SK-N-SH (cell line): Measurements from ENCODE around the gene CDH23. TPM values are rescaled to one million over a fixed set of nuclear protein-coding genes. Genes with fewer than 3 reads are reported as not detected.

Experiments used
- CTCF ChIA-PET: fragments of 300-600, 350-600 bp; formaldehyde crosslinking; extraction: SDS; loops from one replicate; lab custom pipeline; 2021; lab: Yijun Ruan, JAX
- POLR2A ChIA-PET: fragments of 350-600 bp; sonication (Branson Sonifier 250); formaldehyde crosslinking; extraction: SDS; loops from one replicate; lab custom pipeline; 2020; ENCODE audit warnings: antibody characterized with exemption, inconsistent platforms; lab: Yijun Ruan, JAX
- DNase-seq: peaks from one replicate; pipeline ENCODE4 v3.0.0; 2012
- H2AFZ ChIP-seq: fragments of 200-600 bp; sonication (generic); 2 replicates; pipeline ENCODE4 v1.8.1; 2016; ENCODE audit warnings: antibody characterized with exemption, mild to moderate bottlenecking, low read depth
- H3F3A ChIP-seq: fragments of 200-600 bp; sonication (generic); replicated peaks from 2 replicates; pipeline ENCODE3; 2016; ENCODE audit warnings: antibody characterized with exemption, mild to moderate bottlenecking; ENCODE audit not compliant: insufficient read depth
- H3K27ac ChIP-seq, 2 experiments: fragments of 200-500 bp in 1 of 2; fragments of 200-600 bp in 1 of 2; sonication (Bioruptor generic) in 1 of 2; sonication (generic), shearing (Covaris generic) in 1 of 2; 2 replicates each; pipeline versions ENCODE4 v1.5.1 to v1.6.1; 2014 to 2016; ENCODE audit warnings: low read depth in 2 of 2, inconsistent platforms in 1 of 2, low read length in 1 of 2, mild to moderate bottlenecking in 1 of 2, mixed read lengths in 1 of 2
- H3K27me3 ChIP-seq: fragments of 200-600 bp; sonication (generic), shearing (Covaris generic); 2 replicates; pipeline ENCODE4 v1.6.1; 2016; ENCODE audit warnings: mixed run types; ENCODE audit not compliant: insufficient read depth
- H3K36me3 ChIP-seq, 2 experiments: fragments of 200-500 bp in 1 of 2; fragments of 200-600 bp in 1 of 2; sonication (Bioruptor generic) in 1 of 2; sonication (generic) in 1 of 2; replicated peaks in 1 of 2; 2 replicates each; pipeline versions ENCODE3 to v1.5.1; 2014 to 2016; ENCODE audit warnings: low read length in 1 of 2, mild to moderate bottlenecking in 1 of 2; ENCODE audit not compliant: insufficient read depth in 2 of 2, control insufficient read depth in 1 of 2
- H3K4me1 ChIP-seq, 2 experiments: fragments of 200-500 bp in 1 of 2; fragments of 200-600 bp in 1 of 2; sonication (Bioruptor generic) in 1 of 2; sonication (generic), shearing (Covaris generic) in 1 of 2; 2 replicates each; pipeline versions ENCODE4 v1.5.1 to v1.6.1; 2014 to 2016; ENCODE audit warnings: low read depth in 1 of 2, low read length in 1 of 2, mixed run types in 1 of 2; ENCODE audit not compliant: insufficient read depth in 2 of 2, control insufficient read depth in 1 of 2
- H3K4me2 ChIP-seq: fragments of 200-600 bp; sonication (generic), shearing (Covaris generic); 2 replicates; pipeline ENCODE4 v1.6.1; 2017; ENCODE audit warnings: mixed run types
- H3K4me3 ChIP-seq, 2 experiments: fragments of 200-500 bp in 1 of 2; fragments of 200-600 bp in 1 of 2; sonication (Bioruptor generic) in 1 of 2; sonication (generic), shearing (Covaris generic) in 1 of 2; 2 replicates each; pipeline versions ENCODE4 v1.5.1 to v1.8.1; 2014 to 2016; ENCODE audit warnings: low read depth in 2 of 2, inconsistent platforms in 1 of 2, low read length in 1 of 2, mild to moderate bottlenecking in 1 of 2, mixed read lengths in 1 of 2, moderate library complexity in 1 of 2
- H3K79me2 ChIP-seq: fragments of 200-600 bp; sonication (generic); 2 replicates; pipeline ENCODE4 v1.8.1; 2017; ENCODE audit warnings: mild to moderate bottlenecking; ENCODE audit not compliant: insufficient read depth
- H3K9ac ChIP-seq: fragments of 200-600 bp; sonication (generic); 2 replicates; pipeline ENCODE4 v1.6.1; 2017; ENCODE audit warnings: mixed run types
- H3K9me2 ChIP-seq: fragments of 200-600 bp; sonication (generic); 2 replicates; pipeline ENCODE4 v1.6.1; 2017; ENCODE audit warnings: mixed run types
- H3K9me3 ChIP-seq: fragments of 200-600 bp; sonication (generic); 2 replicates; pipeline ENCODE4 v1.6.1; 2017; ENCODE audit warnings: mixed run types, mild to moderate bottlenecking, moderate library complexity
- H4K20me1 ChIP-seq: fragments of 200-600 bp; sonication (generic); 2 replicates; pipeline ENCODE4 v1.6.1; 2017; ENCODE audit warnings: mild to moderate bottlenecking, mixed run types; ENCODE audit not compliant: insufficient read depth
- CHD2 ChIP-seq: fragments of 150-350 bp; IDR thresholded peaks from 2 replicates; pipeline ENCODE4 v1.6.1; 2018; ENCODE audit warnings: low read length; ENCODE audit not compliant: partially characterized antibody
- ELF1 ChIP-seq: IDR thresholded peaks from 2 replicates; pipeline ENCODE4 v1.4.0; 2012
- EP300 ChIP-seq, 2 experiments: IDR thresholded peaks; 2 replicates each; pipeline versions ENCODE4 v1.4.0 to v1.6.1; 2012; ENCODE audit warnings: borderline replicate concordance in 1 of 2, low read depth in 1 of 2, low read length in 1 of 2
- JUND ChIP-seq: IDR thresholded peaks from 2 replicates; pipeline ENCODE4 v1.4.0; 2012
- MEF2A ChIP-seq: IDR thresholded peaks from 2 replicates; pipeline ENCODE4 v1.4.0; 2012; ENCODE audit warnings: low read depth, borderline replicate concordance
- POLR2AphosphoS5 ChIP-seq: IDR thresholded peaks from 2 replicates; pipeline ENCODE4 v1.6.1; 2012; ENCODE audit warnings: low read depth, low read length
- RCOR1 ChIP-seq: fragments of 150-350 bp; IDR thresholded peaks from 2 replicates; pipeline ENCODE4 v1.6.1; 2017; ENCODE audit warnings: antibody characterized with exemption, low read length
- SIN3A ChIP-seq: IDR thresholded peaks from 2 replicates; pipeline ENCODE4 v1.6.1; 2012; ENCODE audit warnings: low read depth, mild to moderate bottlenecking, low read length, moderate library complexity, borderline replicate concordance
- TAF1 ChIP-seq: IDR thresholded peaks from 2 replicates; pipeline ENCODE4 v1.6.1; 2012; ENCODE audit warnings: low read depth, mild to moderate bottlenecking, low read length, moderate library complexity, borderline replicate concordance
- YY1 ChIP-seq: IDR thresholded peaks from 2 replicates; pipeline ENCODE4 v1.4.0; 2012; ENCODE audit warnings: low read depth, mild to moderate bottlenecking
- WGBS: methylation state at CpG from one replicate; pipeline ENCODE4 v1.1.6; 2017; ENCODE audit warnings: low lambda C conversion rate; 5-methylcytosine and 5-hydroxymethylcytosine counted together
- polyA plus RNA-seq, 3 experiments: library from polyadenylated mRNA; depleted of rRNA; stranded (reverse); fragments of >200 nt; gene quantifications; 2 replicates each; pipeline ENCODE4 v1.2.3, GENCODE V29; 2012
- TF ChIP-seq, protein P1 (sequence below): IDR thresholded peaks from 2 replicates; pipeline ENCODE4 v1.6.1; 2012; ENCODE audit warnings: mild to moderate bottlenecking, low read depth, low read length, moderate library complexity
- TF ChIP-seq, protein P2 (sequence below): IDR thresholded peaks from 2 replicates; pipeline ENCODE4 v1.4.0; 2012; ENCODE audit warnings: low read depth, borderline replicate concordance
- TF ChIP-seq, protein P3 (sequence below): IDR thresholded peaks from 2 replicates; pipeline ENCODE4 v1.4.0; 2012; ENCODE audit warnings: low read depth, borderline replicate concordance
- TF ChIP-seq, protein P4 (sequence below): fragments of 150-350 bp; IDR thresholded peaks from 2 replicates; pipeline ENCODE4 v1.6.1; 2016; ENCODE audit warnings: mild to moderate bottlenecking, low read depth, low read length

Gene CDH23
- polyA plus RNA-seq, 1 of the 3 experiments (the other 2 are of a cell fraction) = 0.03 TPM

GRCh38 chr10:71782917-71783490, 386.3 kb downstream of the CDH23 start:
- H3K36me3 ChIP-seq = no peaks in the 10 kb centered on the region
- WGBS = 73% methylated on average over 7 of the region's 7 CpGs
- H3K4me2 ChIP-seq = no peak overlapping the region
- no peak overlapping the region for H3K4me3 ChIP-seq
- no peaks in the 10 kb centered on the region for H3F3A ChIP-seq
- H3K4me1 ChIP-seq = no peaks in the 10 kb centered on the region
- H3K9me2 ChIP-seq = no peaks in the 10 kb centered on the region
- no peak for DNase-seq
- TF ChIP-seq, protein P1, sequence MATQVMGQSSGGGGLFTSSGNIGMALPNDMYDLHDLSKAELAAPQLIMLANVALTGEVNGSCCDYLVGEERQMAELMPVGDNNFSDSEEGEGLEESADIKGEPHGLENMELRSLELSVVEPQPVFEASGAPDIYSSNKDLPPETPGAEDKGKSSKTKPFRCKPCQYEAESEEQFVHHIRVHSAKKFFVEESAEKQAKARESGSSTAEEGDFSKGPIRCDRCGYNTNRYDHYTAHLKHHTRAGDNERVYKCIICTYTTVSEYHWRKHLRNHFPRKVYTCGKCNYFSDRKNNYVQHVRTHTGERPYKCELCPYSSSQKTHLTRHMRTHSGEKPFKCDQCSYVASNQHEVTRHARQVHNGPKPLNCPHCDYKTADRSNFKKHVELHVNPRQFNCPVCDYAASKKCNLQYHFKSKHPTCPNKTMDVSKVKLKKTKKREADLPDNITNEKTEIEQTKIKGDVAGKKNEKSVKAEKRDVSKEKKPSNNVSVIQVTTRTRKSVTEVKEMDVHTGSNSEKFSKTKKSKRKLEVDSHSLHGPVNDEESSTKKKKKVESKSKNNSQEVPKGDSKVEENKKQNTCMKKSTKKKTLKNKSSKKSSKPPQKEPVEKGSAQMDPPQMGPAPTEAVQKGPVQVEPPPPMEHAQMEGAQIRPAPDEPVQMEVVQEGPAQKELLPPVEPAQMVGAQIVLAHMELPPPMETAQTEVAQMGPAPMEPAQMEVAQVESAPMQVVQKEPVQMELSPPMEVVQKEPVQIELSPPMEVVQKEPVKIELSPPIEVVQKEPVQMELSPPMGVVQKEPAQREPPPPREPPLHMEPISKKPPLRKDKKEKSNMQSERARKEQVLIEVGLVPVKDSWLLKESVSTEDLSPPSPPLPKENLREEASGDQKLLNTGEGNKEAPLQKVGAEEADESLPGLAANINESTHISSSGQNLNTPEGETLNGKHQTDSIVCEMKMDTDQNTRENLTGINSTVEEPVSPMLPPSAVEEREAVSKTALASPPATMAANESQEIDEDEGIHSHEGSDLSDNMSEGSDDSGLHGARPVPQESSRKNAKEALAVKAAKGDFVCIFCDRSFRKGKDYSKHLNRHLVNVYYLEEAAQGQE = no peak
- TF ChIP-seq POLR2AphosphoS5 = no peak
- TF ChIP-seq JUND = no peak
- TF ChIP-seq, protein P2, sequence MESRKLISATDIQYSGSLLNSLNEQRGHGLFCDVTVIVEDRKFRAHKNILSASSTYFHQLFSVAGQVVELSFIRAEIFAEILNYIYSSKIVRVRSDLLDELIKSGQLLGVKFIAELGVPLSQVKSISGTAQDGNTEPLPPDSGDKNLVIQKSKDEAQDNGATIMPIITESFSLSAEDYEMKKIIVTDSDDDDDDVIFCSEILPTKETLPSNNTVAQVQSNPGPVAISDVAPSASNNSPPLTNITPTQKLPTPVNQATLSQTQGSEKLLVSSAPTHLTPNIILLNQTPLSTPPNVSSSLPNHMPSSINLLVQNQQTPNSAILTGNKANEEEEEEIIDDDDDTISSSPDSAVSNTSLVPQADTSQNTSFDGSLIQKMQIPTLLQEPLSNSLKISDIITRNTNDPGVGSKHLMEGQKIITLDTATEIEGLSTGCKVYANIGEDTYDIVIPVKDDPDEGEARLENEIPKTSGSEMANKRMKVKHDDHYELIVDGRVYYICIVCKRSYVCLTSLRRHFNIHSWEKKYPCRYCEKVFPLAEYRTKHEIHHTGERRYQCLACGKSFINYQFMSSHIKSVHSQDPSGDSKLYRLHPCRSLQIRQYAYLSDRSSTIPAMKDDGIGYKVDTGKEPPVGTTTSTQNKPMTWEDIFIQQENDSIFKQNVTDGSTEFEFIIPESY = no peak
- no peak for TF ChIP-seq RCOR1
- no peak for TF ChIP-seq EP300 (IDR thresholded peaks at IDR 0.05; ENCODE audit: borderline replicate concordance in 1 of 2, low read depth in 1 of 2, low read length in 1 of 2)
- no peak for TF ChIP-seq SIN3A
- TF ChIP-seq, protein P3, sequence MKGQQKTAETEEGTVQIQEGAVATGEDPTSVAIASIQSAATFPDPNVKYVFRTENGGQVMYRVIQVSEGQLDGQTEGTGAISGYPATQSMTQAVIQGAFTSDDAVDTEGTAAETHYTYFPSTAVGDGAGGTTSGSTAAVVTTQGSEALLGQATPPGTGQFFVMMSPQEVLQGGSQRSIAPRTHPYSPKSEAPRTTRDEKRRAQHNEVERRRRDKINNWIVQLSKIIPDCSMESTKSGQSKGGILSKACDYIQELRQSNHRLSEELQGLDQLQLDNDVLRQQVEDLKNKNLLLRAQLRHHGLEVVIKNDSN = no peak
- TF ChIP-seq YY1 = no peak
- TF ChIP-seq ELF1 = no peak
- no peak for TF ChIP-seq MEF2A
- TF ChIP-seq TAF1 = no peak
- TF ChIP-seq, protein P4, sequence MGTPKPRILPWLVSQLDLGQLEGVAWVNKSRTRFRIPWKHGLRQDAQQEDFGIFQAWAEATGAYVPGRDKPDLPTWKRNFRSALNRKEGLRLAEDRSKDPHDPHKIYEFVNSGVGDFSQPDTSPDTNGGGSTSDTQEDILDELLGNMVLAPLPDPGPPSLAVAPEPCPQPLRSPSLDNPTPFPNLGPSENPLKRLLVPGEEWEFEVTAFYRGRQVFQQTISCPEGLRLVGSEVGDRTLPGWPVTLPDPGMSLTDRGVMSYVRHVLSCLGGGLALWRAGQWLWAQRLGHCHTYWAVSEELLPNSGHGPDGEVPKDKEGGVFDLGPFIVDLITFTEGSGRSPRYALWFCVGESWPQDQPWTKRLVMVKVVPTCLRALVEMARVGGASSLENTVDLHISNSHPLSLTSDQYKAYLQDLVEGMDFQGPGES = no peak
- TF ChIP-seq CHD2 = no peak
- H3K79me2 ChIP-seq = no peaks in the 10 kb centered on the region
- no peak overlapping the region for H3K27ac ChIP-seq
- no peaks in the 10 kb centered on the region for H3K9me3 ChIP-seq
- ChIA-PET POLR2A (no interaction called here), CTCF (interaction anchor here (1.5 to 5.9 kb wide), 3 partner anchors 10 to 86 kb away, joined by 3 to 51 read pairs (median 9); partner anchors contain the start of gene VSIR)
- no peaks in the 10 kb centered on the region; the same call in 1 of the 2 replicates for H3K27me3 ChIP-seq
- H2AFZ ChIP-seq = no peak overlapping the region
- no peaks in the 10 kb centered on the region for H4K20me1 ChIP-seq
- H3K9ac ChIP-seq = no peak overlapping the region
